ENCODE data around the gene BAIAP2L2.
A peak's percentile ranks its signal among the peaks of the same experiment; 100 is the strongest.
"Not testable (repeated sequence)": the region's sequence is repeated elsewhere in the genome, so short reads cannot be mapped to it uniquely, and the experiment has no call there.

The BAIAP2L2 gene

GRCh38 chr22:38082986-38083710 lies 27.3 kb downstream of the BAIAP2L2 start:
- Histone ChIP-seq H3K27ac (no peak overlapping the region), H3K9ac (ENCODE audit: insufficient read length) (no peak overlapping the region), H3K36me3 (ENCODE audit: insufficient read depth, low read length) (no peaks in the 10 kb centered on the region), H3K9me3 (ENCODE audit: low read depth, low read length) (no peaks in the 10 kb centered on the region), H3K4me3 (no peak overlapping the region)
- DNase-seq (ENCODE audit: low read depth, low spot score): no peak
- TF ChIP-seq FOXP2 (optimal IDR thresholded peaks at IDR 0.05; ENCODE audit: control extremely low read depth, extremely low read length, insufficient read depth): no peak
- no peak for TF ChIP-seq POLR2AphosphoS5 (IDR thresholded peaks at IDR 0.05; ENCODE audit: borderline replicate concordance, low read depth, low read length)
- no peak for TF ChIP-seq EZH2 (IDR thresholded peaks at IDR 0.05)

- Histone ChIP-seq H3K36me3 (ENCODE audit: insufficient read depth, low read length) (no peaks in the 10 kb centered on the region), H3K4me3 (peak overlapping the region; percentile 64), H3K9me3 (ENCODE audit: low read depth, low read length) (no peaks in the 10 kb centered on the region), H3K9ac (ENCODE audit: insufficient read length) (no peak overlapping the region), H3K27ac (no peak overlapping the region)
- DNase-seq (ENCODE audit: low read depth, low spot score): no peak
- TF ChIP-seq FOXP2 (optimal IDR thresholded peaks at IDR 0.05; ENCODE audit: control extremely low read depth, extremely low read length, insufficient read depth): no peak
- no peak for TF ChIP-seq POLR2AphosphoS5 (IDR thresholded peaks at IDR 0.05; ENCODE audit: borderline replicate concordance, low read depth, low read length)
- TF ChIP-seq EZH2 (IDR thresholded peaks at IDR 0.05): no peak
Measured at GRCh38 chr22:38081941-38082828, 28.3 kb downstream of the BAIAP2L2 start.

- Histone ChIP-seq H3K36me3 (ENCODE audit: insufficient read depth, low read length) (no peaks in the 10 kb centered on the region), H3K9ac (ENCODE audit: insufficient read length) (no peak overlapping the region), H3K9me3 (ENCODE audit: low read depth, low read length) (no peaks in the 10 kb centered on the region), H3K27ac (no peak overlapping the region), H3K4me3 (peak overlapping the region; percentile 64)
- DNase-seq (ENCODE audit: low read depth, low spot score): no peak
- TF ChIP-seq FOXP2 (optimal IDR thresholded peaks at IDR 0.05; ENCODE audit: control extremely low read depth, extremely low read length, insufficient read depth): no peak
- TF ChIP-seq POLR2AphosphoS5 (IDR thresholded peaks at IDR 0.05; ENCODE audit: borderline replicate concordance, low read depth, low read length): no peak
- TF ChIP-seq EZH2 (IDR thresholded peaks at IDR 0.05): no peak
Measured at GRCh38 chr22:38081636-38081940, 28.9 kb downstream of the BAIAP2L2 start.

GRCh38 chr22:38080850-38081635 lies 29.4 kb downstream of the BAIAP2L2 start:
- H3K9me3 ChIP-seq (ENCODE audit: low read depth, low read length): no peaks in the 10 kb centered on the region
- no peaks in the 10 kb centered on the region for H3K36me3 ChIP-seq (ENCODE audit: insufficient read depth, low read length)
- DNase-seq (ENCODE audit: low read depth, low spot score): no peak
- no peak overlapping the region for H3K27ac ChIP-seq
- no peak; the same call in 1 of the 2 replicates for TF ChIP-seq POLR2AphosphoS5 (IDR thresholded peaks at IDR 0.05; ENCODE audit: borderline replicate concordance, low read depth, low read length)
- no peak for TF ChIP-seq FOXP2 (optimal IDR thresholded peaks at IDR 0.05; ENCODE audit: control extremely low read depth, extremely low read length, insufficient read depth)
- no peak for TF ChIP-seq EZH2 (IDR thresholded peaks at IDR 0.05)
- peak overlapping the region; percentile 64 for H3K4me3 ChIP-seq
- H3K9ac ChIP-seq (ENCODE audit: insufficient read length): no peak overlapping the region

GRCh38 chr22:38080474-38080849 lies 30.0 kb downstream of the BAIAP2L2 start:
- TF ChIP-seq POLR2AphosphoS5 (IDR thresholded peaks at IDR 0.05; ENCODE audit: borderline replicate concordance, low read depth, low read length): no peak
- no peaks in the 10 kb centered on the region for H3K9me3 ChIP-seq (ENCODE audit: low read depth, low read length)
- no peaks in the 10 kb centered on the region for H3K36me3 ChIP-seq (ENCODE audit: insufficient read depth, low read length)
- no peak for DNase-seq (ENCODE audit: low read depth, low spot score)
- no peak overlapping the region for H3K4me3 ChIP-seq
- no peak overlapping the region for H3K27ac ChIP-seq
- no peak overlapping the region for H3K9ac ChIP-seq (ENCODE audit: insufficient read length)

GRCh38 chr22:38079804-38080203 lies 30.7 kb downstream of the BAIAP2L2 start:
- TF ChIP-seq FOXP2 (optimal IDR thresholded peaks at IDR 0.05; ENCODE audit: control extremely low read depth, extremely low read length, insufficient read depth) (no peak), POLR2AphosphoS5 (IDR thresholded peaks at IDR 0.05; ENCODE audit: borderline replicate concordance, low read depth, low read length) (no peak), EZH2 (IDR thresholded peaks at IDR 0.05) (no peak)

GRCh38 chr22:38079208-38079607 lies 31.3 kb downstream of the BAIAP2L2 start:
- not testable (repeated sequence) for H3K27ac ChIP-seq; H3K36me3 ChIP-seq (ENCODE audit: insufficient read depth, low read length); DNase-seq (ENCODE audit: low read depth, low spot score); H3K9me3 ChIP-seq (ENCODE audit: low read depth, low read length); H3K9ac ChIP-seq (ENCODE audit: insufficient read length); H3K4me3 ChIP-seq

More at GRCh38 chr22:38079804-38080203, 30.7 kb downstream of the BAIAP2L2 start:
- DNase-seq (ENCODE audit: low read depth, low spot score): no peak
- Histone ChIP-seq H3K27ac (no peak overlapping the region), H3K9me3 (ENCODE audit: low read depth, low read length) (no peaks in the 10 kb centered on the region), H3K4me3 (no peak overlapping the region), H3K9ac (ENCODE audit: insufficient read length) (no peak overlapping the region), H3K36me3 (ENCODE audit: insufficient read depth, low read length) (no peaks in the 10 kb centered on the region)

GRCh38 chr22:38078046-38078840 lies 32.2 kb downstream of the BAIAP2L2 start:
- Histone ChIP-seq H3K36me3 (ENCODE audit: insufficient read depth, low read length) (no peaks in the 10 kb centered on the region), H3K9me3 (ENCODE audit: low read depth, low read length) (no peaks in the 10 kb centered on the region), H3K27ac (no peak overlapping the region), H3K4me3 (no peak overlapping the region), H3K9ac (ENCODE audit: insufficient read length) (no peak overlapping the region)
- no peak for DNase-seq (ENCODE audit: low read depth, low spot score)
- TF ChIP-seq EZH2 (IDR thresholded peaks at IDR 0.05) (no peak), POLR2AphosphoS5 (IDR thresholded peaks at IDR 0.05; ENCODE audit: borderline replicate concordance, low read depth, low read length) (no peak), FOXP2 (optimal IDR thresholded peaks at IDR 0.05; ENCODE audit: control extremely low read depth, extremely low read length, insufficient read depth) (no peak)

All from SK-N-MC (cell line).